GM21737 (cell line): ENCODE results near the gene DCP1A.
"Not testable (repeated sequence)": the region's sequence is repeated elsewhere in the genome, so short reads cannot be mapped to it uniquely, and the experiment has no call there.

ENCODE experiments used
- ATAC-seq: cut with Tn5 transposase; IDR thresholded peaks from one replicate; pipeline ENCODE4 v1.9.1; 2021; ENCODE audit warnings: mild to moderate bottlenecking, moderate library complexity; ENCODE audit not compliant: unreplicated experiment

The DCP1A gene

GRCh38 chr3:53347261-53348064, at the start of gene DCP1A:
Gene DCP1A (minus strand): TSS chr3:53347543. CDS start chr3:53347517, 26 bp downstream.
- ATAC-seq, result peak; percentile 94

- no peak for ATAC-seq
Observed at GRCh38 chr3:53384465-53385423, 37.4 kb upstream of the DCP1A start.

- ATAC-seq, result no peak
Observed at GRCh38 chr3:53382106-53382505, 34.8 kb upstream of the DCP1A start.

GRCh38 chr3:53380306-53380705, 33.0 kb upstream of the DCP1A start:
- no peak for ATAC-seq

GRCh38 chr3:53379898-53380297, 32.6 kb upstream of the DCP1A start:
- ATAC-seq, result no peak

GRCh38 chr3:53377794-53378193, 30.5 kb upstream of the DCP1A start:
- no peak for ATAC-seq

GRCh38 chr3:53376679-53377078, 29.3 kb upstream of the DCP1A start:
- no peak for ATAC-seq

- no peak for ATAC-seq
Observed at GRCh38 chr3:53375019-53375418, 27.7 kb upstream of the DCP1A start.

GRCh38 chr3:53370719-53371118, 23.4 kb upstream of the DCP1A start:
- ATAC-seq, result not testable (repeated sequence)

- no peak for ATAC-seq
Observed at GRCh38 chr3:53361852-53362251, 14.5 kb upstream of the DCP1A start.

GRCh38 chr3:53357458-53357857, 10.1 kb upstream of the DCP1A start:
- ATAC-seq, result no peak

- ATAC-seq, result no peak
Observed at GRCh38 chr3:53354945-53355498, 7.7 kb upstream of the DCP1A start.

GRCh38 chr3:53353202-53353601, 5.9 kb upstream of the DCP1A start:
- ATAC-seq, result no peak

- no peak for ATAC-seq
Observed at GRCh38 chr3:53350652-53351051, 3.3 kb upstream of the DCP1A start.

GRCh38 chr3:53348118-53348517, 775 bp upstream of the DCP1A start:
- not testable (repeated sequence) for ATAC-seq

- ATAC-seq, result no peak
Observed at GRCh38 chr3:53346922-53347260, 452 bp downstream of the DCP1A start.

- ATAC-seq, result no peak
Observed at GRCh38 chr3:53346514-53346913, 829 bp downstream of the DCP1A start.

- no peak for ATAC-seq
Observed at GRCh38 chr3:53342353-53342752, 5.0 kb downstream of the DCP1A start.

GRCh38 chr3:53337167-53337940, 10.0 kb downstream of the DCP1A start:
- no peak for ATAC-seq

GRCh38 chr3:53334742-53335141, 12.6 kb downstream of the DCP1A start:
- no peak for ATAC-seq

- no peak for ATAC-seq
Observed at GRCh38 chr3:53331871-53332270, 15.5 kb downstream of the DCP1A start.
